Vagina (tissue), 2 donors: Measurements from ENCODE around the gene SPOCD1. TPM values are rescaled to one million over a fixed set of nuclear protein-coding genes. Genes with fewer than 3 reads are reported as not detected.

Source experiments
- DNase-seq, 2 donors: peaks; one replicate each; pipeline ENCODE4 v3.0.0-alpha.2; 2017; ENCODE audit errors: extremely low spot score in 2 of 2
- H3K27ac ChIP-seq: fragments of 200-600 bp; sonication (generic); one replicate; pipeline ENCODE4 v1.5.1; 2019
- H3K27me3 ChIP-seq: fragments of 200-600 bp; sonication (generic); one replicate; pipeline ENCODE4 v1.5.1; 2019
- H3K36me3 ChIP-seq, 2 donors: fragments of 200-600 bp; sonication (generic); one replicate each; pipeline ENCODE4 v1.5.1; 2017 to 2019
- H3K4me1 ChIP-seq: fragments of 200-600 bp; sonication (generic); one replicate; pipeline ENCODE4 v1.5.1; 2019
- H3K4me3 ChIP-seq, 2 donors: fragments of 200-600 bp; sonication (generic); 1 replicate in 1 of 2; 2 replicates in 1 of 2; pipeline ENCODE4 v1.5.1; 2016 to 2019
- H3K9me3 ChIP-seq: fragments of 200-600 bp; sonication (generic); one replicate; pipeline ENCODE4 v1.5.1; 2019
- POLR2A ChIP-seq, 2 donors: fragments of 450-650 bp; IDR thresholded peaks; one replicate each; pipeline ENCODE4 v1.6.1; 2017; ENCODE audit warnings: antibody characterized with exemption in 2 of 2, mild to moderate bottlenecking in 2 of 2, moderate library complexity in 2 of 2
- POLR2AphosphoS5 ChIP-seq, 2 donors: sonication (generic); formaldehyde crosslinking; IDR thresholded peaks; one replicate each; pipeline ENCODE4 v1.9.0; 2017; ENCODE audit warnings: antibody characterized with exemption in 2 of 2, mild to moderate bottlenecking in 2 of 2, low read depth in 1 of 2; ENCODE audit not compliant: insufficient read depth in 1 of 2
- intact Hi-C: fragments of 100-400 bp; cut with DNase I; formaldehyde crosslinking; loops from one replicate; pipeline ENCODE4 v1.15.1; 2023
- total RNA-seq: library from RNA; depleted of rRNA; stranded (reverse); fragments of >200 nt; gene quantifications from one replicate; pipeline ENCODE4 v1.2.3, GENCODE V29; 2016
- TF ChIP-seq, protein P1 (sequence below), 3 experiments: fragments of 450-650 bp in 2 of 3; fragments of 200-600 bp in 1 of 3; sonication (generic) in 1 of 3; IDR thresholded peaks; one replicate each; pipeline ENCODE4 v1.5.1; 2017 to 2019; ENCODE audit warnings: antibody characterized with exemption in 3 of 3, mild to moderate bottlenecking in 2 of 3, moderate library complexity in 2 of 3

Gene SPOCD1
- total RNA-seq, 1 donor from 2014 or later: 4.2 TPM

DNA sequence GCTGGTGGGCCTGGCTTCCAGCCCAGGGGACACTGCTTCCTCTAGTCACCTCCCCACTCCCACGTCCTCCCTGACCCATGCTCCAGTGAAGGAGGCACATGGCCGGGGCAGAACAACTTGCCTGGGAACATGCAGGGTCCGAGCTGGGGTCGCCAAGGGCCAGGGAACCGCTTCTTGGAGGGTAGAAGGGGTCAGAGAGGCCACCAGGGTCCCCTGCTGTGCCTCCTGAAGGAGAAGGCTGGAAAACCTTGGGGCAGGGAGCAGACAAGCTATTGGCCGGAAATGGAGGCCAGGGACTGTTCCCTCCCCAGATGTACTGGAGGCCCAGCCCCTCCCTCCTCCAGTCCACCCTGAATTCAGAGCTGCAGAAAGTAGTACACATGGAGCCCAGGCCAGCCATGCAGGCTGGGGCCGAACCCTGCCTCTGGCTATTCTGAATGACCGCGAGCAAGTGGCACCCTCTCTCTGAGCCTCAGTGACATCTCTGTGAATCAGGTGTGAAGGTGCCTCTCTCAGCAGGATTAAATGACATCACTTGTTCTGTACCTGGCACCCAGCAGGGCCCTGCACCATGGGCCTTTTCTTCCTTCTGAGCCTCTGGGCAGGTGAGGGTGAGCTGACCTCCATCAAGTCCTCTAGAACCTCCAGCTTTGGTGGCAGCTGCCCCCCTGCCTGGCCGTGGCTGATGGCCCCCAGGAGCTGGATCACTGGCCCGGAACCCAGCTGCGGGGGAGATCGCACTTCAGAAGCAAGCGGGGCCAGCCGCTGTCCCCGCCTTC, 15.7 kb downstream of the SPOCD1 start:
- H3K36me3 ChIP-seq: no peaks in the 10 kb centered on the region
- peak; percentile 67 to 70 for DNase-seq
- TF ChIP-seq POLR2A (IDR thresholded peaks at IDR 0.05) (no peak), POLR2AphosphoS5 (IDR thresholded peaks at IDR 0.05; ENCODE audit: insufficient read depth in 1 of 2, low read depth in 1 of 2) (no peak)
- TF ChIP-seq, protein P1, sequence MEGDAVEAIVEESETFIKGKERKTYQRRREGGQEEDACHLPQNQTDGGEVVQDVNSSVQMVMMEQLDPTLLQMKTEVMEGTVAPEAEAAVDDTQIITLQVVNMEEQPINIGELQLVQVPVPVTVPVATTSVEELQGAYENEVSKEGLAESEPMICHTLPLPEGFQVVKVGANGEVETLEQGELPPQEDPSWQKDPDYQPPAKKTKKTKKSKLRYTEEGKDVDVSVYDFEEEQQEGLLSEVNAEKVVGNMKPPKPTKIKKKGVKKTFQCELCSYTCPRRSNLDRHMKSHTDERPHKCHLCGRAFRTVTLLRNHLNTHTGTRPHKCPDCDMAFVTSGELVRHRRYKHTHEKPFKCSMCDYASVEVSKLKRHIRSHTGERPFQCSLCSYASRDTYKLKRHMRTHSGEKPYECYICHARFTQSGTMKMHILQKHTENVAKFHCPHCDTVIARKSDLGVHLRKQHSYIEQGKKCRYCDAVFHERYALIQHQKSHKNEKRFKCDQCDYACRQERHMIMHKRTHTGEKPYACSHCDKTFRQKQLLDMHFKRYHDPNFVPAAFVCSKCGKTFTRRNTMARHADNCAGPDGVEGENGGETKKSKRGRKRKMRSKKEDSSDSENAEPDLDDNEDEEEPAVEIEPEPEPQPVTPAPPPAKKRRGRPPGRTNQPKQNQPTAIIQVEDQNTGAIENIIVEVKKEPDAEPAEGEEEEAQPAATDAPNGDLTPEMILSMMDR (IDR thresholded peaks at IDR 0.05): no peak
- intact Hi-C loops: no loop called here
- peaks cover 14% of the 10 kb centered on the region for H3K4me1 ChIP-seq
- no peak overlapping the region for H3K27ac ChIP-seq
- H3K4me3 ChIP-seq: no peak overlapping the region
- H3K27me3 ChIP-seq: no peaks in the 10 kb centered on the region
- no peaks in the 10 kb centered on the region for H3K9me3 ChIP-seq

- H3K9me3 ChIP-seq: no peaks in the 10 kb centered on the region
- TF ChIP-seq, protein P1 (IDR thresholded peaks at IDR 0.05): no peak
- TF ChIP-seq POLR2A (IDR thresholded peaks at IDR 0.05) (no peak), POLR2AphosphoS5 (IDR thresholded peaks at IDR 0.05; ENCODE audit: insufficient read depth in 1 of 2, low read depth in 1 of 2) (no peak)
- intact Hi-C loops: no loop called here
- H3K27me3 ChIP-seq: no peaks in the 10 kb centered on the region
- no peak overlapping the region for H3K27ac ChIP-seq
- H3K4me3 ChIP-seq: no peak overlapping the region
- DNase-seq: peak; percentile 69 to 87
- peaks cover 14% of the 10 kb centered on the region for H3K4me1 ChIP-seq
- no peaks in the 10 kb centered on the region for H3K36me3 ChIP-seq
These were observed 16.5 kb downstream of the SPOCD1 start for GRCh38 chr1:31799196-31799894.

DNA sequence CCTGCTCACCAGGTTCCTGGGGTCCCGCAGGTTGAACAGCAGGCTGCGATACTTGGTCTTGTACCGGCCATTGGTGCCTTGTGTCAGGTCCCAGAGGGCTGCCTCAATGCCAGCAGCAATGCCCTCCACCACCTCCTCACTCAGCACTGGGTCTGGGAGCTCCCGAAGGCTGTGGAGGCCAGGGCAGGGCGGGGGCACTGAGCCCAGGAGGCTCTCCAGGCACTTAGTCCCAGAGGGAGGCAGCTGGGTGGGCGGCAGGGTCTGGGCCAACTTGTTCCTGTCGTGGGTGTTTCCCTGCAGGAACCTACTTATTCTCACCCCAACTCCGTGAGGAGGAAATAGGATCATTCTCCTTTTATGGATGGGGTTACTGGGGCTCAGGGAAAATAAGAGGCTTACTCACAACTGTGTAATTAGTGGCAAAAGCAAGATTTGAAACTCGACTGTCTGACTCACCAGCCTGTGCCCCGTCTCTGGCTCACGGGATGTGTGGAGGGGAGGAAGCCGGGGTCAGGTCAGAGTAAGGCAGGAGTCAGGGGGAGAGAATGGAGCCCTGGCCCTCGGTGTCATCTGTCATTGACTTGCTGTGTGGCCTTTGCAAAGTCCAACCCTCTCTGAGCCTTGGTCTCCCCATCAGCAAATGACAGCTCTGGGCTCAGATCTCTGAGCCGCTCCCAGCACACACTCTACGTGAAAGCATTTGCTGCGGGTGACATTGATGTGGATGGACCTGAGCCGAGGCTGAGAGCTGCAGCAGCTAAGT, 17.2 kb downstream of the SPOCD1 start:
- DNase-seq: peak in 1 of 2 donors; percentile 61
- TF ChIP-seq POLR2A (IDR thresholded peaks at IDR 0.05): no peak
- TF ChIP-seq, protein P1 (IDR thresholded peaks at IDR 0.05): no peak
- TF ChIP-seq POLR2AphosphoS5 (IDR thresholded peaks at IDR 0.05; ENCODE audit: insufficient read depth in 1 of 2, low read depth in 1 of 2): no peak
- no peaks in the 10 kb centered on the region for H3K9me3 ChIP-seq
- H3K27me3 ChIP-seq: no peaks in the 10 kb centered on the region
- no peak overlapping the region for H3K4me3 ChIP-seq
- H3K4me1 ChIP-seq: peaks cover 14% of the 10 kb centered on the region
- intact Hi-C loops: no loop called here
- no peak overlapping the region for H3K27ac ChIP-seq
- H3K36me3 ChIP-seq: no peaks in the 10 kb centered on the region

DNA sequence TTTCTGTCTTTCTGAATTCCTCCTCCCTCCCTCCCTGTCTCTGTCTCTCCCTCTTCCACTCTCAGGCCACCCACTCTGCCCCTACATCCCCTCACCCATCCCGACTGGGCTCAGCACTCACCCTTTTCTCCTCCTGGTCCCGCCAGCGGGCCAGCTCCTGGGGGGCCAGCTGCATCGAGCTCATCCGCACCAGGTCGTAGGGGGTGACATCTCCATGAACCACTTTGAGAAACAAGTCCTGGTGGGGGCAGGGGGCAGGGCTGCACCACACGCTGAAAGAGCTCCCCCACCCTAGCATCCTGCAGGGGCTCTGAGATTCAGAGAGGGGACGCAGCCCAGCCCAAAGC, 17.8 kb downstream of the SPOCD1 start:
- H3K9me3 ChIP-seq: no peaks in the 10 kb centered on the region
- H3K36me3 ChIP-seq: no peaks in the 10 kb centered on the region
- H3K27me3 ChIP-seq: no peaks in the 10 kb centered on the region
- H3K27ac ChIP-seq: no peak overlapping the region
- peak; percentile 61 to 76 for DNase-seq
- TF ChIP-seq POLR2AphosphoS5 (IDR thresholded peaks at IDR 0.05; ENCODE audit: insufficient read depth in 1 of 2, low read depth in 1 of 2) (no peak), POLR2A (IDR thresholded peaks at IDR 0.05) (no peak)
- TF ChIP-seq, protein P1 (IDR thresholded peaks at IDR 0.05): no peak
- intact Hi-C loops: no loop called here
- H3K4me3 ChIP-seq: no peak overlapping the region
- H3K4me1 ChIP-seq: peaks cover 14% of the 10 kb centered on the region
